Cardiac fibroblast (primary cell): ENCODE results near the gene EPAS1.
A peak's percentile ranks its signal among the peaks of the same experiment; 100 is the strongest.

Experiments used
- DNase-seq, 2 donors: peaks; one replicate each; pipeline versions ENCODE4 v3.0.0 to v3.0.0-alpha.2; 2010; ENCODE audit warnings: low read depth in 2 of 2
- H3K4me3 ChIP-seq, 2 donors: replicated peaks in 1 of 2; 1 replicate in 1 of 2; 2 replicates in 1 of 2; pipeline ENCODE4 v1.5.1; 2011; ENCODE audit warnings: low read depth in 2 of 2, low read length in 2 of 2, mild to moderate bottlenecking in 2 of 2, moderate library complexity in 1 of 2
- TF ChIP-seq, protein P1 (sequence below): IDR thresholded peaks from one replicate; pipeline ENCODE4 v1.5.1; 2011; ENCODE audit warnings: low read depth, mild to moderate bottlenecking, low read length, inconsistent platforms

The EPAS1 gene

DNA sequence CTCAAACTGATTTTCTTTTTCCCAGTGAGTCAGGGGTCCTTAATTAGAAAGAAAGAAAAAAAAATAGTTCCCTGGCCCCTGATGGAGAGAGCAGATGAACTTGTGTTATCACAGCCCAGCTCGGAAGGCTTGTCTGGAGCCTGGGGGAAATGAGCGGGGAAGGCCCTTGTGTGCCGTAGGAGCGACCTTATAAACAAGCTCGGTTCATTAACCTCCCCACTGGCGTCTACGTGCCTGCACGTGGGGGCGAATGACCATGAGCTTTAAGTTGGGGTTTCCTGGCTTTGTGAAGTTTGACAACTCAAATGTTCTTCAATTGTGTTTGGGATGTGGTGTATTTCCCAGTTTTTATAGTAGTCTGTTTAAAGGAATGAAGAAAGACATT, 69.5 kb downstream of the EPAS1 start:
- TF ChIP-seq, protein P1, sequence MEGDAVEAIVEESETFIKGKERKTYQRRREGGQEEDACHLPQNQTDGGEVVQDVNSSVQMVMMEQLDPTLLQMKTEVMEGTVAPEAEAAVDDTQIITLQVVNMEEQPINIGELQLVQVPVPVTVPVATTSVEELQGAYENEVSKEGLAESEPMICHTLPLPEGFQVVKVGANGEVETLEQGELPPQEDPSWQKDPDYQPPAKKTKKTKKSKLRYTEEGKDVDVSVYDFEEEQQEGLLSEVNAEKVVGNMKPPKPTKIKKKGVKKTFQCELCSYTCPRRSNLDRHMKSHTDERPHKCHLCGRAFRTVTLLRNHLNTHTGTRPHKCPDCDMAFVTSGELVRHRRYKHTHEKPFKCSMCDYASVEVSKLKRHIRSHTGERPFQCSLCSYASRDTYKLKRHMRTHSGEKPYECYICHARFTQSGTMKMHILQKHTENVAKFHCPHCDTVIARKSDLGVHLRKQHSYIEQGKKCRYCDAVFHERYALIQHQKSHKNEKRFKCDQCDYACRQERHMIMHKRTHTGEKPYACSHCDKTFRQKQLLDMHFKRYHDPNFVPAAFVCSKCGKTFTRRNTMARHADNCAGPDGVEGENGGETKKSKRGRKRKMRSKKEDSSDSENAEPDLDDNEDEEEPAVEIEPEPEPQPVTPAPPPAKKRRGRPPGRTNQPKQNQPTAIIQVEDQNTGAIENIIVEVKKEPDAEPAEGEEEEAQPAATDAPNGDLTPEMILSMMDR: no peak
- H3K4me3 ChIP-seq: no peak overlapping the region
- no peak for DNase-seq

DNA sequence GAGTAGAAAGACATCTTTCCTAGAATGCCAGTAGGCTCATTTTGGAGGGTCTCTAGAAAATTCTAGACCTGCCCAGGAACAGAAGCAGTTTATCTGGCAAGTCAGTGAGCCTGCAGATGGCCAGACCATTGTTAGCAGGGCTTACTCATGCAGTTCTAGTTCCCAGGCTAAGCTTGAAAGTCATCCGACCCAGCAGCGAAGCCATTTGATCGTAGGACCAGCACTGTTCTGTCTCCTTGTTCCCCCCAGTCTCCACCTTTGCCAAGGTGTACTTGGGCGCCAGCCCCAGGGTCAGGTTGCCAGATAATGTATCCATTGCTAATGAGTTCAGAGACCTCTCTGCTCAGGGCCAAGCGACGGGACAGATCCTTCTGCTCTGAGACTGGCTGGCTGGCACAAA, 70.1 kb downstream of the EPAS1 start:
- no peak overlapping the region for H3K4me3 ChIP-seq
- TF ChIP-seq, protein P1: no peak
- peak in 1 of 2 donors; percentile 66 for DNase-seq

DNA sequence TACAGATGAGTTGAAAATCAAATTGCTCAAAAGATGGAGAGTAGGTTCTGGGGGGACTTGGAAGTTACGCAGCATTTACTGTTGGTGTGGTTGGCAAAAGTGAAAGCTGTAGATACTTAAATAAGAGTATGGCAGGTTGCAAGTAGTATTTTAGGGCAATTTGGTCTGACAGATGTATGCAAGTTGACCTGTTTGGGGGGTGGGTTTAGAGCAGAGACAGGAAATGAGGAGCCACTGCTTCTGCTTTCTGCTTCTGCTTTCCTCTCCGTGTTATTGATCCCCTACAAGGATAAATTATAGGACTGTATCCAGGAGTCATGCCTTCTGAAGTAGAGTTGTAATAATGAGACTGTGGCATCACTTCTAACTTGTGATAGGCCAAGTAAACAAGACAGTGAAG, 71.2 kb downstream of the EPAS1 start:
- H3K4me3 ChIP-seq: no peak overlapping the region
- no peak for DNase-seq
- TF ChIP-seq, protein P1: no peak

DNA sequence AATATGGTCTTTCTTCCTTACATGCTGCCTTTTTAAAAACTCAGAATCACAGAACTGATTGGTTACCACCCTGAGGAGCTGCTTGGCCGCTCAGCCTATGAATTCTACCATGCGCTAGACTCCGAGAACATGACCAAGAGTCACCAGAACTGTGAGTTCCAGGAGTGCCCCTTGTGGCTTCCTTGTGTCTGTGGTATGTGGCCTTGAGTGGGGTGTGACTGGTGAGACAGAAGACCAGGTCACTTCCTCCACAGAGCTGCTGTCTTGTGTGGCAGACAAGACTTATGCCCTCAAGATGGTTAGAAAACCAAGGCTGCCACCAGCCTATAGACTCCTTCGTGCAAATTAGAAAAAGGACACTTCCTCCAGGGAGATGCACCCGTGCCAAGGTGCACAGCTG, 72.6 kb downstream of the EPAS1 start:
- H3K4me3 ChIP-seq: no peak overlapping the region
- TF ChIP-seq, protein P1: no peak
- DNase-seq: no peak

DNA sequence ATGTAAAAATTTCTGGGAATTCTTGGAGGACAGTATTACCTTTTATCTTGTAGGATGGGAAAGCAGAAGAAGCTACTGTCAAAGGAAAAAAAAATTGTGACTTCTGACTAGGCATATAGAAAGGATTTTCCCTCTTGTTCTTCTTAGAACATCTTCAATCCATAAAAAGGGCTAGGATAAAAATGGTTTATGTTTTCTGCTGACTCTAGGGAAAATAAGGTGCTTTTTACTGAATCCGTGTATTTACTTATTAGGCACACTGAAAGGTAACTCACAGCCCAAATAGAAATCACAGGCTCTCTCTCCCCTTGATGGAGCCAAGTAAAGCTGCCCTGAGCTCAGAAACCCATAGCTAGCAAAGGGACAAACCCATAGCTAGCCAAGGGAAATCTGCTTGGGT, 74.6 kb downstream of the EPAS1 start:
- TF ChIP-seq, protein P1: no peak
- no peak overlapping the region for H3K4me3 ChIP-seq
- no peak for DNase-seq

DNA sequence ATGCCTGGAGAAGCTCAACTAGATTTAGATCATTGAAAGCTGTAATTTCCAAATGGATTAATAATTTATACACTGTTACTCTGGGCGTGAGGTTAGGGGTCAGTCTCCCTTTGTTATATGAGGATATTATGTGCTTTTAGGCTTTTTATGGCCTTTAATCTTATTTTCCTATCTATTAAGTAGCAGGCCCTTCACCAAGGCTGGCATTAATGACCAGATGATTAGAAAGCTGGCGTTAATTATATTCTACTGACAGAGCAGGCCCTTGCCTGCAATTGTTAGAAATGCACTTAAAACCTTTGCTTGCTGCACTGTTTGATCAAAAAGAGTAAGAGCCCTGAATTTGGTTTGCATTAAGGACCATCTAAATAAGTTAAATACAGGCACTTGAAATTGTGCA, 75.3 kb downstream of the EPAS1 start:
- no peak for DNase-seq
- TF ChIP-seq, protein P1: no peak
- no peak overlapping the region for H3K4me3 ChIP-seq

DNA sequence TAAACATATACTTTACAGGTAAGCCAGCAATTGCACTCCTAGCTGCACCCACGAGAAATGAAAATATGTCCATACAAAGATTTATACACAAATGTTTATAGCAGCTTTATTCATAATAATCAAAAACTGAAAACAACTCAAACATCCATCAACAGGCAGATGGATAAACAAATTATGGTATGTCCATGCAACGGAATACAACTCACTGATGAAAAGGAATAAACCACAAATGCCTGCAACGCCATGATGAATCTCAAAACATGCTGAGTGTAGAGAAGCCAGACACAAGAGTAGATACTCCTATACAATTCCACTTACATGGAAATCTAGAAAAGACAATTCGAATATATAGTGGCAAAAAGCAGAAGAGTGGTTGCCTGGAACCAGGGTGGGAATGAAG, 76.0 kb downstream of the EPAS1 start:
- H3K4me3 ChIP-seq: no peak overlapping the region
- no peak for DNase-seq
- TF ChIP-seq, protein P1: no peak
